AG20443 (cell line): ENCODE results near the gene JMY.

ENCODE experiments used
- DNase-seq: peaks from one replicate; pipeline ENCODE4 v3.0.0; 2012; ENCODE audit warnings: low spot score, mixed read lengths

The JMY gene

GRCh38 chr5:79287907-79288306, 52.0 kb downstream of the JMY start:
- no peak for DNase-seq

GRCh38 chr5:79295029-79295428, 59.1 kb downstream of the JMY start:
- no peak for DNase-seq

GRCh38 chr5:79297661-79298060, 61.7 kb downstream of the JMY start:
- no peak for DNase-seq

DNA sequence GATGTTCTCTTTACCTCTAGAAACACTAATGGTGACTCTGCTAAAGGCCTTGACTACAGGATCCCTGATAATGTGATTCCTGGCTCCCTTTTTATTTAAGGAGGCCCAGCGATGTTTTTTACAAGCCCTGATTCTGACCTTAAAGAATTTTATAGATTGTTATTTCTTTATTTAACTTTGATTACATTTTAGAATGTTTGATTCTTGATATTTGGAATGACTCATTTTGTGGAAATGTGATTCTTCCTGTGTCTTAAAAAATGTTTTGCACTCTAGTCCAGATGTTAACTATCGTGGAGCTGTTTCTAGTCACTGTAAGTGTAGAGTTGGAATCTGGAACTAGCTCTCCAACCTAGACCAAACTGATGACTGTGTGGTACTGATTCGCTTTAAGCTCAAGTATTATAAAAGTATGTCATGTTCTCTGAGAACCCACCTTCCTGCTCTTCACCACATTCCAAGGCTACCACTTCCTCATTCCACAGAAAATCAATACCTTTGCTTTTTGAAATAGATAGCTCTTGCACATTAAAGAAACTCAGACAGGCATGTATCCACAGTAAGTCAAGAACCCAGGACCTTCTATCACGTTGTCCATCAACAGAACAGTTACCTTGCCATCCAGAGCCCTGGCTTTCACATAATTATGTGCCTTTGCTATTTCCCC, 65.2 kb downstream of the JMY start:
- DNase-seq: peak; percentile 14

GRCh38 chr5:79302454-79302853, 66.5 kb downstream of the JMY start:
- DNase-seq: no peak

- DNase-seq: no peak
These were observed 69.8 kb downstream of the JMY start for GRCh38 chr5:79305706-79306105.

- DNase-seq: peak; percentile 82
These were observed 83.1 kb downstream of the JMY start for GRCh38 chr5:79318935-79319614.

GRCh38 chr5:79329453-79329852, 93.5 kb downstream of the JMY start:
- no peak for DNase-seq

- no peak for DNase-seq
These were observed 94.1 kb downstream of the JMY start for GRCh38 chr5:79330071-79330470.

DNA sequence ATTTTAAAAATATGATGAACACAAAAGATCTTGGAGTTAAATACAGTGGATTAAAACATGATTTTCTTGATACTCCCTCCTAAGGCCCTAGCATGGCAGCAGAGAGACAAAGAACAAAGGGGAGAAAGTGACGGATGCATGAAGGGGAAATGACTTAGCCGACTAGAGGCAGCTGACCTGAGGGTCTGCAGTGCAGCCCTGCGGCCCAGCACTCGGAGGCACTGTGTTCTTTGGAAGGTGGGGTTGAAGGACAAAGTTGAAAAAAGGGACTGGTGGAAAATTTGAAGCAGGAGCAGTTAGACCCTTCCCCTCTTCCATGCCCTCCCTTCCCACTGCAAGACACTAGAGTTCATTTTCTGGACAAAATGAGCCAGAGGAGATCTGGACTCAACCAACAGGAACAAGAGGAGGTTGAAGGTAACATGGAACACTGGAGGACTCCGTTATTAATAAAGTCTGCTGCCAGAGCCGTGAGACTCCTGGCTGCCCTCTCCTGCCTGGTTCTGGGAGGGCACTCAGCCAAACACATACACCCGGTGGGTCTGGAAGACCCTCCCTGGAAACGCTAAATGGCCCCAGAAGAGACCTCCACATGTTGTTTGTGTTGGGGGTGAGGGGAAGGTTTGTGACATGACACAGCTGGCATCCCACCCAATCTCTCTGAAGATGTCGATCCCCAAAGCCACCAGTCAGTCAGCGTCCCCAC, 98.1 kb downstream of the JMY start:
- no peak for DNase-seq

DNA sequence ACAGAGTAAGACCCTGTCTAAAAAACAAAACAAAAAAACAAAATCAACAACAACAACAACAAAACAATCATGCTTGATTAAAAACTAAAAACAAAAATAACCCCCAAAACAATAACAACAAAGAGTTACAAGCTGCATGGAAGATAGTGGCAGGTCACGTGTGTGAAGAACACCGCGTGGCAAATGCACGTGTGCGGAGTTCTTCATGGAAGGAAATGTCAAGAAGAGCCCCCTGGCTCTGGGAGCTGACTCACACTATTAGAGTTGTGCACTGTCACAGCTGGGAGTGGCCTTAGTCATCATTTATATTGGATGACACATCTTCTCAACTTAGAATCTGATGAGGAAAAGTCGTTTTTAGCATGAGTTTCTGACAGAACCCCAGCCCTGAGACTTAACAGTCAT, 110.5 kb downstream of the JMY start:
- peak; percentile 70 for DNase-seq

DNA sequence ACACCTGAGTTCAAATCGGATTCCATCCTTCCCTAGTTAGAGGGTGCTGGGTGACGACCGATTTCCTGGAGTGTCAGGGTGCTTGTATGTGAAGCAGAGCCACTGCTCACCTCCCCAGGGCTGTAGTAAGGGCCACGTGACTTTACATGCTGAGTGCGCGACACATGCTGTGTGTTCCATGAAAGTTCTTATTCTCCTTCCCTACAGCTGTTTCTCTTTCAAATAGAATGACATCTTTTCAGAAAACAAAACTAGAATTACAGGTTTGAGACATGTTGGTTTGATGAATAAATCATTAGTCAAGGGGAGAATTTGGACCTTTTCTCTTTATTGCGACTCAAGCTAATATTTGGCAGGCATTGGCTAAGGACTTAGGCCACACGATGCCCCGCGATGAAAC, 113.1 kb downstream of the JMY start:
- DNase-seq: no peak

DNA sequence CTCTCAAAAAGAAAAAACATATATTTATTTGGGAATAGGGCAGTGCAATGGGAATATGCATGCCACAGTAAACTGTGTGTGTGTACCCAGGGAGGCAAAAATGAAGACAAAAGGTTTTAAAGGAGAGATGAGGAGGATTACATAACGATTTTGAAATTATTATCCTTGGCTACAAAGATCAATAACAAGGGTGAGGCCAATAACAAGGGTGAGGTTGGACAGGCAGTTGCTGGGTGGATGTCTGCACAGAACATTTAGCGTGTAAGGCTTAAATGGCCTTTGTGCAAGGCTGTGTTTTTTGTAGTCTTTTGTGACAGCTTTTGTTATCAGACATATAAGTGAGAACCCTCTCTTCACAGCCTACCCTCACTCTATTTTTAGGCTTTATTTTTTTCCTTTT, 114.0 kb downstream of the JMY start:
- no peak for DNase-seq

DNA sequence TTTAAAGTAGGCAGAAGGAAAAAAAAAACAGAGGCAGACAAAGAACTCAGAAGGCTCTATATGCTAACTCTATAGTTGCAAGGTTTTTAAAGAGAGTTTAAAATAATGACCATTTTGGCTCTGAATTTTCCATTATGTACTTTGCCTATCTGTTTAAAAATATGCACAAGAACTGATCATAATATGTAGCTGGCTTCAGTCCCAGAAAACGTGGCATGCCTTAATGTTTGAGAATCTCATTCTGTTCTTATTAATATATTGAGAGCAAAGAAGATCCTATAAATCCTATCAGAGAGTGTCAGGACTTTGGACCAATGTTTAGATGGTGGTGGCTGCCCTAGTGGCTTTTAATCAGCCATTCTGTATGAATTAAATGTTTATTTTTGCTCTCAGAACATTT, 121.5 kb downstream of the JMY start:
- DNase-seq: no peak
